NT2/D1 (cell line): ENCODE measurements around the gene PAX9.

ENCODE experiments used
- YY1 ChIP-seq: IDR thresholded peaks from 2 replicates; pipeline ENCODE4 v1.6.1; 2011; ENCODE audit not compliant: insufficient read length, insufficient read depth
- ZNF274 ChIP-seq: IDR thresholded peaks from 2 replicates; pipeline ENCODE4 v1.6.1; 2011; ENCODE audit warnings: mild to moderate bottlenecking, low read depth, low read length

- TF ChIP-seq ZNF274 = no peak
- TF ChIP-seq YY1 = no peak
Measured at GRCh38 chr14:36684946-36685345, 23.3 kb downstream of the PAX9 start.
